H7 (cell line): ENCODE results near the gene ZNF365. TPM values are rescaled to one million over a fixed set of nuclear protein-coding genes. Genes with fewer than 3 reads are reported as not detected.
"Not testable (repeated sequence)": the region's sequence is repeated elsewhere in the genome, so short reads cannot be mapped to it uniquely, and the experiment has no call there.

Experiments
- DNase-seq: peaks from one replicate; pipeline ENCODE4 v3.0.0; 2012
- H3K27me3 ChIP-seq: 2 replicates; pipeline ENCODE4 v1.6.0; 2011; ENCODE audit warnings: mild to moderate bottlenecking, low read length; ENCODE audit not compliant: control insufficient read depth, insufficient read depth
- H3K36me3 ChIP-seq: replicated peaks from 2 replicates; pipeline ENCODE4 v1.5.1; 2011; ENCODE audit warnings: low read length; ENCODE audit not compliant: control insufficient read depth, insufficient read depth
- H3K4me3 ChIP-seq: 2 replicates; pipeline ENCODE4 v1.5.1; 2011; ENCODE audit warnings: low read depth, mild to moderate bottlenecking, control low read depth, low read length, moderate library complexity; ENCODE audit not compliant: insufficient read depth
- total RNA-seq: library from RNA; depleted of rRNA; stranded (reverse); fragments of >200 nt; shearing (Covaris generic); gene quantifications from 2 replicates; pipeline ENCODE4 v1.2.3, GENCODE V29; 2014

Gene ZNF365
- total RNA-seq, 1 experiment from 2014 or later = not detected

DNA sequence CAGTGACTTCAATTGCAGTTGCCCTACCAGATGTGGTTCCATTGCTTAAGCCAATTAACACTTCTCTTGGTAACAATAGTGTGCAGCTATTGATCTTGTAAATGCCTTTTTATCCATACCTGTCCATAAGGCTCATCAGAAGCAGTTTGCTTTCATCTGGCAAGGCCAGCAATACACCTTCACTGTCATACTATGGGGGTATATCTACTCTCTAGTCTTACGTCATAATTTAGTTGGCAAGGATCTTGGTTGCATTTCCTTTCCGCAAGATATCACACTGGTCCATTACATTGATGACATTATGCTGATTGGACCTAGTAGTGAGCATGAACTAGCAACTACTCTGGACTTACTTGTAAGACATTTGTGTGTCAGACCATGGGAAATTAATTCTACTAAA is 17.7 kb upstream of the ZNF365 start:
- Histone ChIP-seq H3K4me3 (no peak overlapping the region), H3K27me3 (no peaks in the 10 kb centered on the region), H3K36me3 (no peaks in the 10 kb centered on the region)
- no peak for DNase-seq

DNA sequence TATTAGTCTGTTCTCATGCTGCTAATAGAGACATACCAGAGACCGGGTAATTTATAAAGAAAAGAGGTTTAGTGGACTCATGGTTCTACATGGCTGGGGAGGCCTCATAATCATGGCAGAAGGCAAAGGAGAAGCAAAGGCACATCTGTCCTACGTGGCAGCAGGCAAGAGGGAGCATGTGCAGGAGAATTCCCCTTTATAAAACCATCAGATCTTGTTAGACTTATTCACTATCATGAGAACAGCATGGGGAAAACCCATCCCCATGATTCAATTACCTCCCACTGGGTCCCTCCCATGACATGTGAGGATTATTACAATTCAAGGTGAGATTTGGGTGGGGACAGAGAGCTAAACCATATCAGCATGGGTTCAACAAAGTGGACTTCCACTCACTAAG is 16.0 kb upstream of the ZNF365 start:
- not testable (repeated sequence) for H3K4me3 ChIP-seq, H3K27me3 ChIP-seq, H3K36me3 ChIP-seq, DNase-seq

DNA sequence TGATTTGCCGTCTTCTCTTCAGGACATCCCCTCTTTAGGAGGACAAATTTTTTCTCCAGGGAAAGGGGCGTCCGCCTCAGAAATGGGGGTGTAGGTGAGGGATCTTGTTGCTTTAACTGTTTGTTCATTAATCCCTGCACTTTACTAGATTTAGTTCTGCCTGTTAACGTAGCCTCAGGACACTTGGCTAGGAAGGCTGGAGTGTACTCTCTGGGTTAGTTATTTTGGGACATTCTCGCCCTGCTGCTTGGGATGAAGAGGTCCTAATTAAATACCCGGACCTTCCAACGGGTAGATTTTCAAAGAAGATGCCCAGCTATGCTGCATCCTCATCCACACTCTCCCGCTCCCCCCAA is 552 bp upstream of the ZNF365 start:
- no peak for DNase-seq
- Histone ChIP-seq H3K36me3 (no peaks in the 10 kb centered on the region), H3K27me3 (peaks cover 20% of the 10 kb centered on the region), H3K4me3 (peak overlapping the region; percentile 43)

DNA sequence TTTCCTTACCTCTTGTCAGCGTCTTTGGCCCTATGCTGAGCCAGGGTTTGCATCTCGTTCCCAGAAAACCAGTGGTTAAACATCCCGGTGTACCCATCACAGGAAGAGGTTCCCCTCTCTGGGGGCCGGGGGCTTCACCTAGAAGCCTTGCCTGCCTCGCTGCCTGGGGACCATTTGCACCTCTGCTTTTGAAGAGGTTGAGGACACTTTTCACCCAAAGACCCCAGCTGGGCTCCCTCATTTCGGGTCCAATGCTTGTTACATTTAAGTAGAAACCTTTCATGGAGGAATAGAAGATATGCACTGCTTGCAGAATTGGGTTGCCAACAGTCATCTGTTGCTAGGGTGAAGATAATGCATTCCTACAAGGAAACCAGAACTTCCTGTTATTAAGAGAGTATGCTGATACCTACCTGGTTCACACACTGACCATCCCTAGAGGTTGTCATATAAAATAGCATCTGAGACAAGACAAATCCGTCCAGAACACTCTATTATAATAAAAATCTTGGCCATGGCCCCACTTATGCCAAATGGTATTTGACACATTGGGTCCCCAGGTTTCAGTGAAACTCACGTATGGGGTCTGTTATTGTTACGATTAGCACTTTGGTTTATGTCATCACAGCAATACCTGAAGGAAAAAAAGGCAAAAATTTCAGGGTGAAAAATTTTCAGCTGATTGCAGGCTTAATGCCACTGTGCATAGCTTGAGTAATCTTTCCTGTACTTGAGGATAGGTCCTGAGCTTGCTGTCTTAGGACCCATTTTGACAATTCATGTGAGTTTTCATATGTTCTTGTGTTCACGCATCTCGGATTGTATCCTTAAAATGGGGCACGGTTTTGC is 917 bp downstream of the ZNF365 start:
- H3K36me3 ChIP-seq = no peaks in the 10 kb centered on the region
- H3K4me3 ChIP-seq = peak overlapping the region; percentile 43; the same call in 1 of the 2 replicates
- peaks cover 20% of the 10 kb centered on the region for H3K27me3 ChIP-seq
- no peak for DNase-seq

DNA sequence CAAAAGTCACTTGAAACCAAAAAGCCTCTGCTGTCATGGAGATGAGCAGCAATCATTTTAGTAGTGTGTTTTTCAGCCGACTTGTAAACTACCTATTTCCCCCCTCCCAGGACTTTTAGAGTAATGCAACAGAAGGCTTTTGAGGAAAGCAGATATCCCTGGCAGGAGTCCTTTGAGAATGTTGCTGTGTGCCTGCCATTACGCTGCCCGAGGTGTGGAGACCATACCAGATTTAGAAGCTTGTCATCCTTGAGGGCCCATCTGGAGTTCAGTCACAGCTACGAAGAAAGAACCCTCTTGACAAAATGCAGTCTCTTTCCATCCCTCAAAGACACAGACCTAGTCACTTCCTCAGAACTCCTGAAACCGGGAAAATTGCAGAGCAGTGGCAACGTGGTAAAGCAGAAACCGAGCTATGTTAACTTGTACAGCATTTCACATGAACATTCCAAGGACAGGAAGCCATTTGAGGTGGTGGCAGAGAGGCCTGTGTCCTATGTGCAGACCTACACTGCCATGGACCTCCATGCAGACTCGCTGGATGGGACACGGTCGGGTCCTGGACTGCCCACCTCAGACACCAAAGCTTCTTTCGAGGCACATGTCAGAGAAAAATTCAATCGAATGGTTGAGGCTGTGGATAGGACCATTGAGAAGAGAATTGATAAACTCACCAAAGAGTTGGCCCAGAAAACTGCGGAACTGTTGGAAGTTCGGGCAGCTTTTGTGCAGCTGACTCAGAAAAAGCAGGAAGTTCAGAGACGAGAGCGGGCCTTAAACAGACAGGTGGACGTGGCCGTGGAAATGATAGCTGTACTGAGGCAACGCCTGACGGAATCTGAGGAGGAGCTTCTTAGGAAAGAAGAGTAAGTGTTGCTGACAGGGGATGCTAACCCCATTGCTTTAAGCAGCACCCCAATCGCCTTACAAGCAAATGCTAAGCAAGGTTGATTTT is 2.2 kb downstream of the ZNF365 start:
- H3K27me3 ChIP-seq = peaks cover 20% of the 10 kb centered on the region
- no peak for DNase-seq
- H3K4me3 ChIP-seq = no peak overlapping the region
- H3K36me3 ChIP-seq = no peaks in the 10 kb centered on the region

DNA sequence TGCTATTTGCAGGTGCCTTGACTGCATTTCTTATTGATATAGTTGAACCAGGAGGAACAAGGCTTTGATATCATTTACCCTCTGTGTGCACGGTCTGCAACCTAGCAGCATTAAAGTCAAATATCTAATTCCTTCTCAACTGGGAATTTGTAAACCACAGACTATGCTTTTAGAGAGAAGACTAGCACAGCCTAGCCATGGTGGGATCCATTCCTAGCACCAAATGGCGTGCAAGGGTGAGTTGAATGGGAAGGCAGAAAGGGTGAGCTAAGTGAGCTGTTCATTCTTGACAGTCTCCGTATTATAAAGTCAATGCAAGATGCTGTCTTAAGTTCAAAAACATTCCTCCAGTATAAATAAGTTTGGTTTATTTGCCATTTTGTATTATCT is 2.9 kb downstream of the ZNF365 start:
- no peak for DNase-seq
- Histone ChIP-seq H3K4me3 (no peak overlapping the region), H3K36me3 (no peaks in the 10 kb centered on the region), H3K27me3 (peaks cover 20% of the 10 kb centered on the region)

DNA sequence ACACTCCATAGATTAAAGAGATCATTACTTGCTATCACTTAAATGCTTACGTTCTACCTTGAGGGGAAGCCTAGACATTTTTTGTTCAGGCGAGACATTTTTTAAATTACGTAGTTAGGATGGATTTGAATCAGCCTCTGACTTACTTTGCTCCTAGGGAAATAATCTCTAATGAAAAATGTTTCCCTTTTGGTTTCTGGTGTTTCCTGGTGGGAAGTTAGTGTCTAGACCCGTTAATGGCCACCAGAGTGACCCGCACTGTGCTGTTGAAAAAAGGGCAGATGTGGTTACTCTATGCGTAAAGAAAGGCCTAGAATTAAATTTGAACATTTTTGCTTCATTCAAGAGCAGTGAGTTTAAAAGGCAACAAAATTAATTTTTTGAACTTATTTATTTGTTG is 3.8 kb downstream of the ZNF365 start:
- DNase-seq = no peak
- Histone ChIP-seq H3K36me3 (no peaks in the 10 kb centered on the region), H3K27me3 (peaks cover 20% of the 10 kb centered on the region), H3K4me3 (no peak overlapping the region)

DNA sequence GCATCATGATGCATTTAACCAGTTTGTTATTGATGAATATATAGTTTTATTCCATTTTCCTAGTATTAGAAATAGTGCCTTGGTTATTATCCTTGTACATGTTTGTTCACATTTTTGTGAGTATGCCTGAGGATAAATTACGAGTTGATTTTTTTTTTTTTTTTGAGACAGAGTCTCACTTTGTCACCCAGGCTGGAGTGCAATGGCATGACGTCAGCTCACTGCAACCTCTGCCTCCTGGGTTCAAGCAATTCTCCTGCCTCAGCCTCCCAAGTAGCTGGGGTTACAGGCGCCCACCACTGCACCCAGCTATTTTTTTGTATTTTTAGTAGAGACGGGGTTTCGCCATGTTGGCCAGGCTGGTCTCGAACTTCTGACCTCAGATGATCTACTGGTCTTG is 4.7 kb downstream of the ZNF365 start:
- DNase-seq, H3K36me3 ChIP-seq, H3K4me3 ChIP-seq: not testable (repeated sequence)
- peaks cover 12% of the 10 kb centered on the region for H3K27me3 ChIP-seq

DNA sequence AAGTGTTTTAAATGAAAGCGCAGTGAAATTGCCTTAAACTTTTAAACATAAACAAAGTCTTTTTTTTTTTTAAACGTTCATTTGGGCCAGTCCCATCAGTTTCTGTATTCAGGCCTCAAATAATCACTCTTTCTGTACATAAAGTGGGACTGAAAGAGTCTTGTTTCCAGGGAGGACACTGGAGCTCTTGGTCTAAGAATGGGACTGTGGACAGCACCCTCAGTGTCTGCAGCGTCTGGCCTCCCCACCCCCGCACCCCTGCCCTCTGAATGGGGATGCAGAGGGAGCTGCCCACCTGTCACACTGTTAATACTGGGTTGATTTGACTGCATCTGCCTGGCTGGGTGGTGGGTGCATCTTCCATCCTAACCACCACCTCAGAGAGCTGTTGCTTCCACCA is 5.2 kb downstream of the ZNF365 start:
- H3K27me3 ChIP-seq = peaks cover 8% of the 10 kb centered on the region
- H3K4me3 ChIP-seq = no peak overlapping the region
- no peaks in the 10 kb centered on the region for H3K36me3 ChIP-seq
- DNase-seq = no peak

DNA sequence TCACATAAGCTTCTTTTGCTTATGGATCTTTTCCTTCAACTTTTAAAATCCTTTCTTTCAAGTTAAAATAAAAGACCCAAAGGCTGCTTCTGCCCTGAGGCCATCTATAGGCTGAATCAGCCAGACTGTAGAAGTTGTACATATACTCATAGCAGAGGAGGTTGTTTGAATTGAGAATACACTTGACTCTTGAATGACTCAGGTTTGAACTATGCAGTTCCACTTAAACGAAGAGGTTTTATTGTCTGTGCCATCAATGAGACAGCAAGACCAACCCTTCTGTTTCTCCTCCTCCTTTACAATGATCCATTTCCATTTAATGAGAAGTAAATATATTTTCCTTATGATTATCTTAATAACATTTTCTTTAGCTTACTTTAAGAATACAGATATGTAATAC is 5.8 kb downstream of the ZNF365 start:
- no peak for DNase-seq
- H3K4me3 ChIP-seq = no peak overlapping the region
- no peaks in the 10 kb centered on the region for H3K36me3 ChIP-seq
- H3K27me3 ChIP-seq = peaks cover 2% of the 10 kb centered on the region; the same call in 1 of the 2 replicates

DNA sequence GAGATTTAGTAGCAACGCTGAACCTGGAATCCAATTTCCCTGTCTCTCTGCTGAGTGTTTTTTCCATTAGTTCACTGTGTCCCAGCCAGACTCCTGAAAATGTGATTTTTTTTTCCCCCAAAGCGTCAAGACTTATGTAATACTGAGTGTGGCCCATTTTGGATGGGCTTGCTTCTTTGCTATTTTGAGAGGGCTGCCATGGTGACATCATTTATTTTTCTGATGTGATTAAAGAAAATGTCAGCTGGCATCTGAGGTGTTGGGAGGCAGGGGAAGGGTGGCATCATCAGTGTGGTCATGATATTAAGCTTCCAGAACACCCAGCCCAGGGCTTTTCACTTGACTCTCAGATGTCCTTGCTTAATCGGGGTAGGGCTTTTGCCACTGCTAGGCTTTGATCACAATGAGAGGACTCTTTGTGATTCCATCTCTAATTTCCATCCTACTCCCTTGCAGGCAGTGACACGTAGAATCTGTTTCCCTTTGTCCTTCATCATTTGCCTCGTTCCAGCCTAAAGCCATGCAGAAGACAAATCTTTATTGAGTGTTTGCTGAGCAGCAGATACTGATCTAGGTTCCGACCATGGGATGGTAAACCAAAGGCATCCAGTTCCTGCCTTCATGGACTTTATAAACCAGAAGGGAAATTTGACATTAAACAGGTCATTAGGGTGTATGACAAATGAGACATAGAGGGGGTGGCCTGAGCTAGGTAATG is 7.4 kb downstream of the ZNF365 start:
- Histone ChIP-seq H3K36me3 (no peaks in the 10 kb centered on the region), H3K4me3 (no peak overlapping the region), H3K27me3 (no peaks in the 10 kb centered on the region)
- no peak for DNase-seq

DNA sequence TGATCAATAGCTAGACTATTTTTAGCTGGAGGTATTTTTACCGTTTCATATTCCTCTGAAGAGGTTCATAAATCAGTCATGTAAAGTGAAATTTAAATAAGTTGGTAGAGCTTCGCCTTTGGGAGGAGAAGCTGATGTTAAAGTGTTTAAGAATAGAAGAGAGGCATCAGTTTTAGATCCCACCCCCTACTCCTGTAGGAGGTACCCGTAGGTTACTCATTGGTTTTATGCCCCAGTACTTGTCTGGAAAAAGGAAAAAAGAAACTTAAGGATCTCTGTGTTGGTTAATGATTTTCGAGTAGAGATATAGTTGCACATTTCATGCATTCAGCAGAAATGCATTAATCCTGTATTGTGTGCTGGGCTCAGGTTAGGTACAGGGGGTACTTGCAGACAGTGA is 8.7 kb downstream of the ZNF365 start:
- no peaks in the 10 kb centered on the region for H3K36me3 ChIP-seq
- no peaks in the 10 kb centered on the region for H3K27me3 ChIP-seq
- DNase-seq = no peak
- no peak overlapping the region for H3K4me3 ChIP-seq

DNA sequence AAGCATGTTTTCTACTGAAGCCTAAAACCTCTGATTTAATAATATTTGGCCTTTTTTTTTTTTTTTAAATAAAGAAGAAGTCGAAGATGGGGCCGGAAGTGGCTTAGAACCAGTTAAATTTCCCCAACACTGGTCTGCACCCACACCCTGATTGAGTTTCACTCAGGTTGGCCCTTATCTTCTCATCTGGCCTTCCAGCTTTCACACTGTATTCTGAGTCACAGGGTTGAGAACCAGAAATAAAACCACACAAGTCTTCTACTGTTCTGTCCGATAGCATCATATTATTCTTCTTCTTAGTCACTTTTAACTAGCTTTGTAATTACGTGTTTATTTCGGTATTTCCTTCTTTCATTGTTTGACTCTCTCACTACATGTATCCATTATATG is 9.9 kb downstream of the ZNF365 start:
- H3K4me3 ChIP-seq = no peak overlapping the region
- DNase-seq = no peak
- no peaks in the 10 kb centered on the region for H3K36me3 ChIP-seq
- H3K27me3 ChIP-seq = no peaks in the 10 kb centered on the region

DNA sequence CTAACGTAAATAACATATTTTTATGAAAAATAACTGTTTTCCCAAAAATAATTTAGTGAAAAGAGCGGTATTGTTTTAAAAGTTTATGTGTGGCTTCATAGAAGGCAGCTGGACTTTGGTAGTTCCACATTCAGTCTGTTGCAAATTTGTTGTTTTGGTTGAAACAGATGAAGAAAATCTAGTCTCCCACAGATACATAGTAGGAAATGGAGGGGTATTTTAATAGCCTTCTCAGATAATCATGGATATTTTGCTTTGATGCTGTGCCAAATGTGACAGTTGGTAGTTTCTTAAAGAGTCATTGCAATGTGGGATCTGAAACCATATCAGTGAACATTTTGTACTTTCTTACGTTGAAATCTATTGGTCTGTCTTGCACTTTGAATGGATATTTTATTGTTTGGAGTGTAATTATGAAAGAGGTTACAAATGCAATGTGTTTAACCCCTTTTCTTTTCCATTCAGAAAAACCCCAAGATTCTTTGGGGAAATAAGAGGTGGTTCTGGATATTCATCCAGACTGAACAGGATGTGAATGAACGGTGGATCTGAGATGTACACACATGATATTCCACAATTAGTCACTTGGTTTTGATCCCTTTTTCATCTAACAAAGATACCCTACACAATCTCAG is 10.4 kb downstream of the ZNF365 start:
- DNase-seq = no peak
- H3K36me3 ChIP-seq = no peaks in the 10 kb centered on the region
- H3K4me3 ChIP-seq = no peak overlapping the region
- H3K27me3 ChIP-seq = no peaks in the 10 kb centered on the region
